GM21576 (cell line): ENCODE data around the gene KCNQ5.
A peak's percentile ranks its signal among the peaks of the same experiment; 100 is the strongest.

Experiments used
- ATAC-seq: cut with Tn5 transposase; IDR thresholded peaks from one replicate; pipeline ENCODE4 v1.9.1; 2021; ENCODE audit warnings: mild to moderate bottlenecking, moderate library complexity; ENCODE audit not compliant: unreplicated experiment

KCNQ5 gene

GRCh38 chr6:73042892-73043291, 421.0 kb downstream of the KCNQ5 start:
- ATAC-seq, result no peak

DNA sequence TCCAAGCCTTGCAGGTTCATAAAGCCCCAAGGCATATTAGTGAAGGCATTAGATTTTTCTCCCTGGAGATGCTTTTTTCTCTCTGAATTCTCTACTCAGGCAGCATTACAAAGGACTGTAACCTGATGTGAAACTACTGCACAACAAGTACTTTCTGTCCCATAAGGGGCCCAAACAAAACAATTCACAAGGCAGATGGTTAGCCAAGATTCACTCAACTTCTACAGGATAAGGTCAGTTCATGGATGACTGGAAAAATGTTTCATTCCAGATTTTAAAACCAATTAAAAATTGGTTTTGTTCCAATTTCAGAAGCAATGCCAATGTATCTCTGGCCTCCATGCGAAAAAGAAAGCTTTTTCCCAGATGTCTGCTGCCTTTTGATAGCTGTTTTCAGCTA, 421.6 kb downstream of the KCNQ5 start:
- no peak for ATAC-seq

DNA sequence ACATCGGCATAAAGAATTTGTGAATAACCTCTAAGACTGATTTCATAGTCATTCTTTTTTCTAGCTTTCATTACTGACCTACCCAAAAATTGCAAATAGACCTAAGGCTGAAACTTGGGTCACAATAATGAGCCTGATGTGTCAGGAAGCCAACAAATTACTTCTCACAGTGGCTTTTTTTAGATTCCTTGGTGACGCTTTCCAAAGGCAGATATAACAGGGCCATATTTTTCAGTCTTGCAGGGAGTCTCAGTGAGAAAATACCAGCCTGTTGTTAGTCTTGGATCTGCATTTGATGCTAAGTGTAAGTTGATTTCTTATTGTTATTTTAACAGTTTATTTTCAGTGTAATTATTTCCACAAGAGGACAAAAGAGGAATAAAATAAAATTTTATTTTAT, 423.7 kb downstream of the KCNQ5 start:
- no peak for ATAC-seq

DNA sequence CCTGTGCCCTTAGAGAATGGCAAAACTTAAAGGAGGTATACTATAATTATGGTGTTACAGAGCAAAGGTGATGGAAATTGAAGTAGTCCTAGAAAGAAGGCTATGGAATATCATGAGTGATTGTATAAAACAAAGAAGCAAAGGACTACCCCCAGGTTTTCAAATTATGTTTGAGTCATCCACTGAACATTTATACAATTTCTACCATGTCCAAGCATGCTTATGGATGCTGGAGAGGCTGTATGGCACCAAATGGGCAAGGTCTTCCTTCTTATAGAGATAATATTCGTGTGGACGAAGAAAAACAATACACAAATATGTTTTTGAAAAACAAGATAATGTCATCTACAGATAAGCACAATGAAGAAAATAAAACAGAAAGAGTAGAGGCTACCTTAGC, 425.9 kb downstream of the KCNQ5 start:
- no peak for ATAC-seq

DNA sequence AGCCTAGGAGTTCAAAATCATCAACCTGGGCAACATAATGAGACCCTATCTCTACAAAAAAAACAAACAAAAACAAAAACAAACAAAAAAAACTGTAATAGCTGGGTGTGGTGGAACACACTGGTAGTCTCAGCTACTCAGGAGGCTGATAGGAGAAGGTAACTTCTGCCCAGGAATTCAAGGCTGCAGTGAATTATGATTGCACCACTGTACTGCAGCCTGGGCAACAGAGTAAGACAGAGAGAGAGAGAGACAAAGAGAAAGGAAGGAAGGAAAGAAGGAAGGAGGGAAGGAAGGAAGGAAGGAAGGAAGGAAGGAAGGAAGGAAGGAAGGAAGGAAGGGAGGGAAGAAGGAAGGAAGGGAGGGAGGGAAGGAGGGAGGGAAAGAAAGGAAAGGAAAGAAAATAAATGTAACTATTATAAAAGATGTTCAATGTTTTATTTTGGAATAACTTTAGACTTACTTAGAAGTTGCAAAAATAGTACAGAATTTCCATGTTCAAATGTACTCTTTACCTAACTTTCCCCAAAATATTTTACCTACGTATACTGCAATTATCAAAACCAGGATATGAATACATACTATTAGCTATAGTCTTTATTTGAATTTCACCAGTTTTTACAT, 428.2 kb downstream of the KCNQ5 start:
- no peak for ATAC-seq

GRCh38 chr6:73050706-73051105, 428.8 kb downstream of the KCNQ5 start:
- no peak for ATAC-seq

- no peak for ATAC-seq
These were observed 429.3 kb downstream of the KCNQ5 start for GRCh38 chr6:73051147-73051546.

- no peak for ATAC-seq
These were observed 433.1 kb downstream of the KCNQ5 start for GRCh38 chr6:73054958-73055357.

DNA sequence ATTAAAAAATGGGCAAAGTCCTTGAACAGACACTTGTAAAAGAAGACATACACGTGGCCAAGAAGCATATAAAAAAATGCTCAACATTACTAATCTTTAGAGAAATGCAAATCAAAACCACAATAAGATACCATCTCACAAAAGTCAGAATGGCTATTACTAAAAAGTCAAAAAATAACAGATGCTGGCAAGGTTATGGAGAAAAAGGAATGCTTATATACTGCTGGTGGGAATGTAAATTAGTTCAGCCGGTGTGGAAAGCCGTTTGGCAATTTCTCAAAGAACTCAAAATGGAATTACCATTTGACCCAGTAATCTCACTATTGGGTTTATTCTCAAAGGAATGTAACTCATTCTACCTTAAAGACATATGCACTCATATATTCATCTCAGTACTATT, 436.9 kb downstream of the KCNQ5 start:
- no peak for ATAC-seq

DNA sequence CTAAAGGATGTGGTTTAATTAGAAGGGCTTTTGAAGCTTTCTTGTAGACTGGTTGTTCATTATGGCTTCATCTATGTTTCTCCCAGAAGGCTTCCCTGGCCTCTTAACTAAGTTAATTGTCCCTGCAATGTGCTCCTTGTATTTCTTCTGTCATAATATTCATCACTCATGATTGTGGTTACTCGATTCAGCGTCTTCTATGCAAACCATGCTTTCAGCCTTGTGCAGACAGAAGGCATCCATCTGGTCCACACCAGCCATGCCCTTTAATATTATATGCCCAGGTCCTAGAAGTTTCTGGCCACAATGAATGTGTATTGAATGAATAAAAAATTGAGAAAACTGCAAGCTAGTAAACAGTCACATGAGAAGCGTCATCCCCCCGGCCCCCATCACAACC, 440.3 kb downstream of the KCNQ5 start:
- no peak for ATAC-seq

GRCh38 chr6:73062837-73063236, 441.0 kb downstream of the KCNQ5 start:
- ATAC-seq, result no peak

- ATAC-seq, result no peak
These were observed 442.4 kb downstream of the KCNQ5 start for GRCh38 chr6:73064266-73064665.

DNA sequence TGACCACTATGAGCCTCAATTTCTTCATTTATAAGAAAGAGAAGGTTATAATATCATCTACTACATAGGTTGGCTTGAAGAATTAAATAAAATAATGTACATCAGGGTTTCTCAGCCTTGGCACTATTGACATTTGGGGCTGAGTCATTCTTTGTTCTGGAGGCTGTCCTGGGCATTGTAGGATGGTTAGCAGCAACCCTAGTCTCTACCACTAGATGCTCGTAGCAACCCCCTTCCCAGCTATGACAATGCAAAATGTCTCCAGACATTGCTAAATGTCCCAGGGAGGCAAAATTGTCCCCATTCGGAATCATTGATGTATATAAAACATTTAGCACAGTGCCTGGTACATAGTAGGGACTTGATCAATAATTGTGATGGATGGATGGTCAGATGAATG, 451.4 kb downstream of the KCNQ5 start:
- ATAC-seq, result no peak

GRCh38 chr6:73074175-73074574, 452.3 kb downstream of the KCNQ5 start:
- ATAC-seq, result no peak

GRCh38 chr6:73076211-73076954, 454.5 kb downstream of the KCNQ5 start:
- ATAC-seq, result no peak

- no peak for ATAC-seq
These were observed 456.5 kb downstream of the KCNQ5 start for GRCh38 chr6:73078333-73078862.

DNA sequence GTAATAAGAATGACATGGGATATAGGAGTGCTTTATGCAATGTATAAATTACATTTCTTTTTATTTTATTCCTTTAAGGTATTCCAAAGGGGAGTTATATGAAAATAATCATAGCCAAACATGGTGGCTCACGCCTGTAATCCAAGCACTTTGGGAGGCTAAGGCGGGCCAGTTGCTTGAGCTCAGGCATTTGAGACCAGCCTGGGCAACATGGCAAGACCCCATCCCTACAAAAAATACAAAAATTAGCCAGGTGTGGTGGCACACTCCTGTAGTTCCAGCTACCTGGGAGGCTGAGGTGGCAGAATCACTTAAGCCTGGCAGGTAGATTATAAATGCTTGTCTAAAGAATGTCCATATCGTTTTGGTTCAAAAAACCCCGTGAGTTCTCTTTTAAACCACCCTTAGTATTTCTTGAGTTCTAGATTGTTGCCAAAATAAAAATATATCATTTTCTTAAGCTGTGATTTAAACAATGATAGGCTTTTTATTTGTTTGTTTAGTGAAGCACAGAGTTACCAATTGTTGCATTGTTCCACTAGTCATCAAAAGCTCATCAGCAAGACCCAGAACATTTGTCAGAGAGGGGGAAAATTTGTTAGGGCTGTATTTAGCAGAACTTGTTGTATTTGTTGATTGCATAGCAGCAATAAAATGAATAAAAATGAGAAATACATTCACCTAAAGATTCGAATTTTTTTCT, 457.2 kb downstream of the KCNQ5 start:
- no peak for ATAC-seq

GRCh38 chr6:73079611-73079955, 457.7 kb downstream of the KCNQ5 start:
- ATAC-seq, result no peak

GRCh38 chr6:73079978-73080377, 458.1 kb downstream of the KCNQ5 start:
- no peak for ATAC-seq

GRCh38 chr6:73081955-73082354, 460.1 kb downstream of the KCNQ5 start:
- no peak for ATAC-seq

- no peak for ATAC-seq
These were observed 462.0 kb downstream of the KCNQ5 start for GRCh38 chr6:73083886-73084285.

- peak; percentile 44 for ATAC-seq
These were observed 463.6 kb downstream of the KCNQ5 start for GRCh38 chr6:73085443-73085871.
